DOHH2 (cell line): ENCODE results near the gene CTNNA2.

Source experiments
- H3F3A ChIP-seq: fragments of 200-600 bp; sonication (generic), shearing (Covaris generic); 2 replicates; pipeline ENCODE4 v1.6.0; 2016; ENCODE audit warnings: antibody characterized with exemption, mild to moderate bottlenecking; ENCODE audit not compliant: control insufficient read depth, insufficient read depth
- H3K27ac ChIP-seq: fragments of 200-600 bp; sonication (generic); 2 replicates; pipeline ENCODE4 v1.5.1; 2014; ENCODE audit warnings: low read depth, mild to moderate bottlenecking, low read length, moderate library complexity
- H3K27me3 ChIP-seq: fragments of 200-600 bp; sonication (generic); 2 replicates; pipeline ENCODE4 v1.6.1; 2014; ENCODE audit warnings: mild to moderate bottlenecking, low read length, mixed read lengths; ENCODE audit not compliant: control insufficient read depth
- H3K36me3 ChIP-seq: fragments of 200-600 bp; sonication (generic); 2 replicates; pipeline ENCODE4 v1.6.1; 2014; ENCODE audit warnings: mild to moderate bottlenecking, low read length, moderate library complexity, mixed read lengths; ENCODE audit not compliant: control insufficient read depth
- H3K4me1 ChIP-seq: fragments of 200-600 bp; sonication (generic); 2 replicates; pipeline ENCODE4 v1.6.1; 2014; ENCODE audit warnings: mild to moderate bottlenecking, low read length, mixed read lengths; ENCODE audit not compliant: control insufficient read depth
- H3K4me2 ChIP-seq: fragments of 200-600 bp; sonication (generic); 2 replicates; pipeline ENCODE4 v1.6.0; 2014; ENCODE audit warnings: mild to moderate bottlenecking, low read length, moderate library complexity
- H3K4me3 ChIP-seq: fragments of 200-600 bp; sonication (generic); 2 replicates; pipeline ENCODE4 v1.5.1; 2014; ENCODE audit warnings: mild to moderate bottlenecking, low read length, mixed read lengths
- H3K79me2 ChIP-seq: fragments of 200-600 bp; sonication (generic); 2 replicates; pipeline ENCODE4 v1.6.1; 2014; ENCODE audit warnings: mild to moderate bottlenecking, low read length, mixed read lengths; ENCODE audit not compliant: control insufficient read depth
- H3K9me2 ChIP-seq: fragments of 200-600 bp; sonication (generic); replicated peaks from 2 replicates; pipeline ENCODE4 v1.6.1; 2014; ENCODE audit warnings: mild to moderate bottlenecking, low read length, mixed read lengths; ENCODE audit not compliant: control insufficient read depth
- H3K9me3 ChIP-seq: fragments of 200-600 bp; sonication (generic); 2 replicates; pipeline ENCODE4 v1.6.1; 2014; ENCODE audit warnings: antibody characterized with exemption, low read length, mixed read lengths; ENCODE audit not compliant: control insufficient read depth, insufficient read depth
- H4K20me1 ChIP-seq: fragments of 200-600 bp; sonication (generic); 2 replicates; pipeline ENCODE4 v1.6.0; 2014; ENCODE audit warnings: low read depth, mild to moderate bottlenecking, antibody characterized with exemption, low read length, moderate library complexity; ENCODE audit not compliant: control insufficient read depth, insufficient read depth
- CTCF ChIP-seq: fragments of 200-600 bp; sonication (generic); IDR thresholded peaks from one replicate; pipeline ENCODE4 v1.5.1; 2014; ENCODE audit warnings: antibody characterized with exemption, mild to moderate bottlenecking, low read depth, low read length; ENCODE audit not compliant: poor library complexity, severe bottlenecking
- EZH2phosphoT487 ChIP-seq: fragments of 200-600 bp; sonication (generic); IDR thresholded peaks from 2 replicates; pipeline ENCODE4 v1.6.1; 2017; ENCODE audit warnings: borderline replicate concordance, mild to moderate bottlenecking, antibody characterized with exemption, low read length, moderate library complexity, mixed read lengths

The CTNNA2 gene

GRCh38 chr2:80506563-80506962 lies 993.7 kb downstream of the CTNNA2 start:
- Histone ChIP-seq H3K4me3 (no peak overlapping the region), H3K4me2 (no peak overlapping the region), H3K9me3 (no peaks in the 10 kb centered on the region), H3K27me3 (no peaks in the 10 kb centered on the region), H3K79me2 (no peaks in the 10 kb centered on the region), H4K20me1 (no peaks in the 10 kb centered on the region), H3K27ac (no peak overlapping the region), H3K9me2 (no peaks in the 10 kb centered on the region), H3K36me3 (no peaks in the 10 kb centered on the region), H3F3A (no peaks in the 10 kb centered on the region), H3K4me1 (no peaks in the 10 kb centered on the region)
- no peak for TF ChIP-seq CTCF
- no peak for TF ChIP-seq EZH2phosphoT487

GRCh38 chr2:80510716-80511115 lies 997.9 kb downstream of the CTNNA2 start:
- Histone ChIP-seq H3K4me3 (no peak overlapping the region), H4K20me1 (no peaks in the 10 kb centered on the region), H3K79me2 (no peaks in the 10 kb centered on the region), H3K4me1 (no peaks in the 10 kb centered on the region), H3K27me3 (no peaks in the 10 kb centered on the region), H3K36me3 (no peaks in the 10 kb centered on the region), H3K4me2 (no peak overlapping the region), H3K9me3 (no peaks in the 10 kb centered on the region), H3K9me2 (no peaks in the 10 kb centered on the region), H3K27ac (no peak overlapping the region), H3F3A (no peaks in the 10 kb centered on the region)
- no peak for TF ChIP-seq EZH2phosphoT487
- no peak for TF ChIP-seq CTCF

- no peak overlapping the region for H3K27ac ChIP-seq
- TF ChIP-seq EZH2phosphoT487: no peak
- no peaks in the 10 kb centered on the region for H3K9me2 ChIP-seq
- no peaks in the 10 kb centered on the region for H3K36me3 ChIP-seq
- H3K9me3 ChIP-seq: no peaks in the 10 kb centered on the region
- H3K4me3 ChIP-seq: no peak overlapping the region
- H4K20me1 ChIP-seq: no peaks in the 10 kb centered on the region
- H3F3A ChIP-seq: no peaks in the 10 kb centered on the region
- H3K4me1 ChIP-seq: no peaks in the 10 kb centered on the region
- no peaks in the 10 kb centered on the region for H3K27me3 ChIP-seq
- H3K4me2 ChIP-seq: no peak overlapping the region
- no peaks in the 10 kb centered on the region for H3K79me2 ChIP-seq
Observed at GRCh38 chr2:80515964-80516363, 1003.1 kb downstream of the CTNNA2 start.

- H3K27ac ChIP-seq: no peak overlapping the region
- H3K79me2 ChIP-seq: no peaks in the 10 kb centered on the region
- H3K4me1 ChIP-seq: no peaks in the 10 kb centered on the region
- no peak overlapping the region for H3K4me3 ChIP-seq
- H3K27me3 ChIP-seq: no peaks in the 10 kb centered on the region
- no peaks in the 10 kb centered on the region for H3K36me3 ChIP-seq
- no peak overlapping the region for H3K4me2 ChIP-seq
- no peaks in the 10 kb centered on the region for H3F3A ChIP-seq
- H4K20me1 ChIP-seq: no peaks in the 10 kb centered on the region
- TF ChIP-seq CTCF (no peak), EZH2phosphoT487 (no peak)
- no peaks in the 10 kb centered on the region for H3K9me3 ChIP-seq
- no peaks in the 10 kb centered on the region for H3K9me2 ChIP-seq
Observed at GRCh38 chr2:80517316-80517715, 1004.5 kb downstream of the CTNNA2 start.
